HG03469 (cell line): ENCODE results near the gene MAD1L1.
"Not testable (repeated sequence)": the region's sequence is repeated elsewhere in the genome, so short reads cannot be mapped to it uniquely, and the experiment has no call there.

ENCODE experiments used
- ATAC-seq: cut with Tn5 transposase; IDR thresholded peaks from one replicate; pipeline ENCODE4 v1.9.1; 2021; ENCODE audit warnings: mild to moderate bottlenecking, moderate library complexity, moderate number of reproducible peaks; ENCODE audit not compliant: unreplicated experiment

The MAD1L1 gene

GRCh38 chr7:1936531-1937251 is 296.1 kb downstream of the MAD1L1 start:
- no peak for ATAC-seq

GRCh38 chr7:1936006-1936310 is 296.8 kb downstream of the MAD1L1 start:
- ATAC-seq = no peak

GRCh38 chr7:1935176-1936005 is 297.4 kb downstream of the MAD1L1 start:
- ATAC-seq = no peak

GRCh38 chr7:1934756-1935155 is 298.0 kb downstream of the MAD1L1 start:
- no peak for ATAC-seq

- ATAC-seq = no peak
Observed at GRCh38 chr7:1934017-1934416, 298.7 kb downstream of the MAD1L1 start.

- no peak for ATAC-seq
Observed at GRCh38 chr7:1933066-1933750, 299.5 kb downstream of the MAD1L1 start.

GRCh38 chr7:1931951-1932270 is 300.8 kb downstream of the MAD1L1 start:
- no peak for ATAC-seq

GRCh38 chr7:1931256-1931950 is 301.3 kb downstream of the MAD1L1 start:
- ATAC-seq = no peak

GRCh38 chr7:1930381-1931065 is 302.2 kb downstream of the MAD1L1 start:
- ATAC-seq = no peak

GRCh38 chr7:1929349-1929925 is 303.3 kb downstream of the MAD1L1 start:
- not testable (repeated sequence) for ATAC-seq

GRCh38 chr7:1928645-1929348 is 303.9 kb downstream of the MAD1L1 start:
- no peak for ATAC-seq

GRCh38 chr7:1927937-1928644 is 304.7 kb downstream of the MAD1L1 start:
- ATAC-seq = no peak

GRCh38 chr7:1926908-1927306 is 305.8 kb downstream of the MAD1L1 start:
- ATAC-seq = no peak

- no peak for ATAC-seq
Observed at GRCh38 chr7:1925973-1926907, 306.5 kb downstream of the MAD1L1 start.

- ATAC-seq = no peak
Observed at GRCh38 chr7:1925349-1925748, 307.4 kb downstream of the MAD1L1 start.

- no peak for ATAC-seq
Observed at GRCh38 chr7:1924258-1924817, 308.4 kb downstream of the MAD1L1 start.

- no peak for ATAC-seq
Observed at GRCh38 chr7:1923409-1924257, 309.1 kb downstream of the MAD1L1 start.
